ENCODE results near the gene DLG1.

The DLG1 gene

DNA sequence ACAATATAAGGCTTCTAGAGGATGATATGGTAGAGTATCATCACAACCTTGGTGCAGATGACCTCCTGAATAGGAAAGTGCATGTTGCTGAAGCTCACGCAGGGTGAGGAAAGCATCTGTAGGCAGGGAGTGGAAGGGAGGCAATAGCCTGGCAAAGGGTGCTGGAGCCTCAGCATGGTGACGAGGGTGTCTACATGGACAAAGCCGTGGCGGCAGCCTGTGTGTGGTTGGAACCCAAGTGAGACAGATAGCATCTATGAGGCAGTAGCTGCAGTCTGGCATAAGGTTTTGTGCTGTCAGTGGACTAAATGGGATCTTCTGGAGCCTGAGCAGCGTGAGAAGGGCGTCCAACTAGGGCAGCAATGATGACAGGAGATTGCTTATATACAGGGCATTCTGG lies 132.5 kb downstream of the DLG1 start:
- DNase-seq, result no peak

- no peak for DNase-seq
Measured at GRCh38 chr3:197155046-197155445, 143.4 kb downstream of the DLG1 start.

- no peak for DNase-seq
Measured at GRCh38 chr3:197151580-197151979, 146.8 kb downstream of the DLG1 start.

- DNase-seq, result no peak
Measured at GRCh38 chr3:197149528-197149927, 148.9 kb downstream of the DLG1 start.

DNA sequence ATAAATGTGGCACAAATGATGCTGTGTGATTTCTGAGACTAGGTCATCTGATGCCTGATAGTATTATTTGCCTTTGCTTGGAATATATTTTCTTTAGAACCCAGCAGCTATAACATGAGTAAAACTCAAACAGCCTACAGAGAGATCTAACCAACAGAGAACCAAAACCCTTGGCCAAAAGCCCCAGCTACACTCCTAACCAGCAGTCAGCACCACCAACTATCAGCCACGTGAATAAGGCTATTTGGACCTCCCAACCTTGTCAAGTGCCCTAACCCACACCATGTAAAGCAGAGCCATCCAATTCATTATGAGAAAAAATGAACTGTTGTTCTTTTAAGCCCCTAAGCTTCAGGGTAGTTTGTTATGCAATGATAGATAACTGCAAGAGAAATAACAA lies 154.2 kb downstream of the DLG1 start:
- no peak for DNase-seq

DNA sequence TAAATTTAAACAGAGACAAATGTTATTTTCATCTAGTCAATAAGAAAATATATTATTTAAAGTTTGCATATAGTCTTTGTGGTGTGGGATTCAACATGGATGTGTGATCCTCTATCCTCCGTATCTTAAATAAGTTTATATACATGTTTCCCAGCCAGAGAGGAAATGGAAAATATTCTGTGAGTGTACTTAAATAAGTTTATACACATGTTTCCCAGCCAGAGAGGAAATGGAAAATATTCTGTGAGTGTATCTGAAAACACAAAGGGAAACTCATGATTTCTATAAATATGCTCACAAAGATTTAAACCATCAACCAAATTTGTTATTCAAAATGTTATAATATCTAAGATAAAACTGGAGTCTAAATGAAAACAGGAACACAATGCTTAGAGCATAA lies 158.8 kb downstream of the DLG1 start:
- no peak for DNase-seq

GRCh38 chr3:197137751-197138150 lies 160.7 kb downstream of the DLG1 start:
- no peak for DNase-seq

- no peak for DNase-seq
Measured at GRCh38 chr3:197136744-197137143, 161.7 kb downstream of the DLG1 start.

- DNase-seq, result no peak
Measured at GRCh38 chr3:197135212-197135611, 163.2 kb downstream of the DLG1 start.

DNA sequence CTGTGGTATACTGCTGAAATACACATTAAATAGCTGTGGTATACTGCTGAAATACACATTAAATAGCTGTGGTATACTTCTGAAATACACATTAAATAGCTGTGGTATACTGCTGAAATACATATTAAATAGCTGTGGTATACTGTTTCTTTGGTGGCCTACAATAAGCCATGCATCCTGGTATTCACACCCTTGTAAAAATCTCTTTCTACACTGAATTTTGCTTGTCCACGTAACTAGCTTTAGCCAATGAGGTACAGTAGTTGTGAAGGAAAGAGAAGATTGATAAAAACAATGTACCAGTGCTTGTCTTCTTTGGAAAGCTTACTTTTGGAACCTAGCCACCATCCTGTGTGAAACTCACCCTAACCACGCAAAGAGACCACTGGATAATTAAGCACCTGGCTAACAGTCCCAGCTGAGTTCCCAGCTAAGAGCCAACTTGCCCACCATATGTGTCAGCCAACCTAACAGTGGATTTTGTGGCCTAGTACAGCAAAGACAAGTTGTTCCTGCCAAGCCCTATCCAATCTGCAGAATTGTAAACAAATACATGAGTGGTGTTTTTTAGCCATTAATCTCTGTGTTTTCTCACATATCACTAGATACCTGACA lies 165.4 kb downstream of the DLG1 start:
- DNase-seq, result no peak

DNA sequence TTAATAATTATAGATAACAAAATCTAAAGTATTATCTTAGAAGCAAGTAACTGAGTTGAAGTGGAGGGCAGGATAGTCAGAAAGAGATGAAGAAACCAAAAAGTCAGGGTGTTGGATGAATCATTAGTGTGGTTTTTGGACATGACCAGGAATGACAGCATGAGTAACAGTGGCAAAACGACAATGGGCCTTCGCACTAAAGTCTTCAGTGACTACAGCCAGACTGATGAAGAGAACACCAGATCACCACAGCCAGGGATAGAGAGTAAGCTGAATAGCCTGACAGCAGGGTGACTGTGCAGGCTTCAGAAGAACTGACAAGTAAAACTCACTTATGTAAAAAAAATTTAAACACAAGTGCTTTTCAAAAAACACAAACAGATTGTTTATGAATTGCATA lies 172.8 kb downstream of the DLG1 start:
- DNase-seq, result no peak

- no peak for DNase-seq
Measured at GRCh38 chr3:197124713-197125112, 173.7 kb downstream of the DLG1 start.

DNA sequence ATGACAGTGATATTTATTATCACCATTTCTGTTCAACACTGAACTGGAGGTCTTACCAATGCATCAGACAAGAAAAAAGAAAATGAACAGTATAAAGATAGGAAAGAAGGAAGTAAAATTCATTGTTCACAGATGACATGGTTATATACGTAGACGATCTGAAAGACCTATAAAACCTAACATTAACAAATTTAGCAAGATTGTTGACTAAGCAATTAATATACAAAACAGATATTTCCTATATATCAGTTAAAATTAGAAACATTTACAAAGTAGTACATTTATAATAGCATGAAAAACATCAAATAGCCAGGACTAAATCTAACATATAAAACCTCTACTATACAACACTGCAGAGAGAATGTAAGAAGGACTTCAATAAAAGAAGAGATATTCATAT lies 176.0 kb downstream of the DLG1 start:
- no peak for DNase-seq

DNA sequence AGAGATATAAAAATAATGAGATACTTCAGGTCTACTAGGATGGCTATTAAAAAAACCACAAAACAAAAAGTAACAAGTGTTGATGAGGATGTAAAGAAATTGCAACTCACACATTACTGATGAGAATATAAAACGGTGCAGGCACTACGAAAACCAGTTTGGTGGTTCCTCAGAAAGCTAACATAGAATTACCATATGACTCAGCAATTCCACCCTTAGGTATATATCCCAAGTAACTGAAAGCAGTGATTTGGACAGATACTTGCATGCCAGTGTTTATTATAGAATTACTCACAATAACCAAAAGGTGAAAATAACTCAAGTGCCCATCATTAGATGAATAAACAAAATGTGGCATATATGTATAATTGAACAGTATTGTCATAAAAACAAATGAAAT lies 181.3 kb downstream of the DLG1 start:
- DNase-seq, result no peak

DNA sequence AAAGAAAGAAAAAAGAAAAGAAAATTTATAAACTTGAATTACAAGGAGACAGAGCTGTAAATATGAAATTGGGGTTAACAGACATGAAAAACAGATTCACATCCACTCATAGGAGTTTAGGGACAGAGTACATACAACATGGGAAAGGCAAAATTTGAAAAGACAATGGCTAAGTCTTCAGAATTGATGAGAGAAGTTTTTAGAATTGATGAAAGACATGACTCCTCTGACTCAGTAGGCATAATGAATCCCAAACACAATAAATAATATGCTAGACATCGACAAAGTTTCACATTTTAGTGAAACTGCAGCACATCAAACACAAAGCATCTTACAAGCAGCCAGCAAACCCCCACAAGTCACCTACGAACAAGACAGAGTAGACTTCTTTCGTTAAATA lies 184.4 kb downstream of the DLG1 start:
- no peak for DNase-seq

GRCh38 chr3:197111685-197112084 lies 186.7 kb downstream of the DLG1 start:
- no peak for DNase-seq

DNA sequence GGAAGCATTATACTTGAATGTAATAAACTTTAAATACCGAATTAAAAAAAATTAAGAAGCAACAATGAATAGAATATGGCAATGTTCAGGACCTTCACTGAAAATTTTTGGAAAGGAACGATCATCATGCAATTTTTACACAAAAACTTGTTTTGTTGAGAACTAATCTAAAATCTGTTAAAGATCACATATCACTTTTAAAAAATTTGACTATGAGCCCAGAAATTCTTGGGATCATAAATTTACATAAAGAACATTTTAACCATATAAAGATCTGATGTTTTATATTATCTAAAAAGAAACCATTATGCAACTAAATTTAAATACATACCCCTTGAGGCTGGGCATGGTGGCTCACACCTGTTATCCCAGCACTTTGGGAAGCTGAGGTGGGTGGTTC lies 192.6 kb downstream of the DLG1 start:
- DNase-seq, result no peak

- no peak for DNase-seq
Measured at GRCh38 chr3:197104738-197105137, 193.7 kb downstream of the DLG1 start.

GRCh38 chr3:197103766-197104165 lies 194.6 kb downstream of the DLG1 start:
- no peak for DNase-seq

DNA sequence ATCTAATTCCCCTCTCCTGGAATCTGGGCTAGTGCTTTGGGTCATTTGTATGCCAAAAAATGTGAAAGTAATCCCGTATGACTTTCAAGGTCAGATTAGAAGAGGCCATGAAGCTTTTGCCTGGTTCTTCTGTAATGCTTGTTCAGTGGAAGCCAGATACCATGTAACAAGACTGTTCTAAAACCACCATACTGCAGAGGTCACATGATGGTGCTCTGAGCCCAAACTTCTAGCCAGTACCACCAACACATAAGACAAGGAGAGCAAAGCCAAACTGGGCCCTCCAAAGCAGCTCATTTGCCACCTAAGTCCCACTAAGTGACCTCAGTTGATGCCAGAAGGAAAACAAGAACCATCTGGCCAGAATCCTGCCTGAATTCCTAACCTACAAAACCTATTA lies 204.5 kb downstream of the DLG1 start:
- no peak for DNase-seq

GRCh38 chr3:197088370-197088769 lies 210.0 kb downstream of the DLG1 start:
- no peak for DNase-seq

DNA sequence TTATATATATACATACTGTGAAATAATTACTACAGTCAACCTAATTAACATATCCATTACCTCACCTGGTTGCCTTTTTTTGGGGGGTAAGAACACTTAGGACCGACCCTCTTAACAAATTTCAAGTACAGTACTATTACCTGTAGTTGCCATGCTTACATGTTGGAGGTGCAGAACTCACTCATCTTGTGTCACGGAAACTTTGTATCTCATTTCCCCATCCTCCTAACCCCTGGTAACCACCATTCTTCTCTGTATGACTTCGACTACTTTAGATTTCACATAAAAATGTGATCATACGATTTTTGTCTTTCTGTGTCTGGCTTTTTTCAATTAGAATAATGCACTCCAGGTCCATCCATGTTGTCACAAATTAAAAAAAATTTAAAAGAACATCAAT lies 213.3 kb downstream of the DLG1 start:
- no peak for DNase-seq

DNA sequence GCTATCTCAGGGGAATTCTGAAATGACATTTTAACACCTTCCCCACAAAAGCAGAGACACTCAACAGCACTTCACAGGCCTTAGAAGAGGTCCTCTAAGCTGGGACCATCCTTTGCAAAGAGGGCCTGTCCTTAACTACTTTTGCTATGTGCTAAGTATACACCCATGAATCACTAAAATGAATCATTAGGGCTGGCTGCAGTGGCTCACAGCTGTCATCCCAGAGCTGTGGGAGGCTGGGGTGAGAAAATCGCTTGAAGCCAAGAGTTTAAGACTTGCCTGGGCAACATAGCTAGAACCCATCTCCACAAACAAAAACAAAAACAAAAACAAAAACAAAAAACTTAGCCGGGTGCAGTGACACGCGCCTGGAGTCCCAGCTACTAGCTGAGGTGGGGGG lies 214.9 kb downstream of the DLG1 start:
- no peak for DNase-seq

GRCh38 chr3:197082871-197083270 lies 215.5 kb downstream of the DLG1 start:
- no peak for DNase-seq

DNA sequence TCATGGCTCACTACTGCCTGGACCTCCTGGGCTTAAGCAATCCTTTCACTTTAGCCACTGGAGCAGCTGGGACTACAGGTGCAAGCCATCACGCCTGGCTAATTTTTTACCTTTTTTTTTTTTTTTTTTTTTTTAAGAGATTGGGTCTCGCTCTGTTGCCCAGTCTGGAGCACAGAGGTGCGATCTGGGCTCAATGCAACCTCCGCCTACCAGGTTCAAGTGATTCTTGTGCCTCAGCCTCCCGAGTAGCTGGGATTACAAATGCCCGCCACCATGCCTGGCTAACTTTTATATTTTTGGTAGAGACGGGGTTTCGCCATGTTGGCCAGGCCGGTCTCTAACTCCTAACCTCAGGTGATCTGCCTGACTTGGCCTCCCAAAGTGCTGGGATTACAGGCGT lies 218.1 kb downstream of the DLG1 start:
- no peak for DNase-seq

- DNase-seq, result no peak
Measured at GRCh38 chr3:197076415-197076814, 222.0 kb downstream of the DLG1 start.

Measured in activated effector memory CD4-positive, alpha-beta T cell treated with anti-CD3 and anti-CD28 coated beads, Interleukin-2, amount 50 U/mL, for 16 hours (primary cell).